NCI-H1417 treated with DMSO at 0.1 percent for 48 hours (cell line): ENCODE measurements around the gene AEBP1.

Experiments
- DNase-seq: peaks from one replicate; lab custom pipeline; 2025; lab: John Stamatoyannopoulos, UW

The AEBP1 gene

GRCh38 chr7:44067064-44067951, 36.8 kb upstream of the AEBP1 start:
- no peak for DNase-seq

GRCh38 chr7:44068054-44068453, 36.1 kb upstream of the AEBP1 start:
- DNase-seq, result no peak

GRCh38 chr7:44071726-44072363, 32.3 kb upstream of the AEBP1 start:
- DNase-seq, result no peak

- no peak for DNase-seq
Observed at GRCh38 chr7:44072364-44073231, 31.5 kb upstream of the AEBP1 start.

GRCh38 chr7:44073664-44074348, 30.3 kb upstream of the AEBP1 start:
- DNase-seq, result no peak

DNA sequence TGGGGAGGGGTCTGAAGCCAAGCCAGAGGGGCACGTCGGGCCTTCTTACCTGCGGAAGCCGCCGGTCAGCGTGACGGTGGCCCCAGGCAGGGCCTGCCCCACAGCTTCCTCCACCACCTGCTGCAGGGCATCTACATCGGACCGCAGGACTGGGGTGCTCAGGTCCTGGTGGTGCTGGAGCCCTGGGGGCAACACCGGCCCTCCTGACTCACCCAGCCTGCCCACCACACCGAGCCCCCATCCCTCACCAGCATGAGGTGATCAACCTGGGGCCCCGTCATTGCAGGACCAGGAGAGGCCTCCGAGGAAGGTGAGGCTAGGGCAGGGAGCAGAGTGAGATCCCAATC, 29.8 kb upstream of the AEBP1 start:
- no peak for DNase-seq

DNA sequence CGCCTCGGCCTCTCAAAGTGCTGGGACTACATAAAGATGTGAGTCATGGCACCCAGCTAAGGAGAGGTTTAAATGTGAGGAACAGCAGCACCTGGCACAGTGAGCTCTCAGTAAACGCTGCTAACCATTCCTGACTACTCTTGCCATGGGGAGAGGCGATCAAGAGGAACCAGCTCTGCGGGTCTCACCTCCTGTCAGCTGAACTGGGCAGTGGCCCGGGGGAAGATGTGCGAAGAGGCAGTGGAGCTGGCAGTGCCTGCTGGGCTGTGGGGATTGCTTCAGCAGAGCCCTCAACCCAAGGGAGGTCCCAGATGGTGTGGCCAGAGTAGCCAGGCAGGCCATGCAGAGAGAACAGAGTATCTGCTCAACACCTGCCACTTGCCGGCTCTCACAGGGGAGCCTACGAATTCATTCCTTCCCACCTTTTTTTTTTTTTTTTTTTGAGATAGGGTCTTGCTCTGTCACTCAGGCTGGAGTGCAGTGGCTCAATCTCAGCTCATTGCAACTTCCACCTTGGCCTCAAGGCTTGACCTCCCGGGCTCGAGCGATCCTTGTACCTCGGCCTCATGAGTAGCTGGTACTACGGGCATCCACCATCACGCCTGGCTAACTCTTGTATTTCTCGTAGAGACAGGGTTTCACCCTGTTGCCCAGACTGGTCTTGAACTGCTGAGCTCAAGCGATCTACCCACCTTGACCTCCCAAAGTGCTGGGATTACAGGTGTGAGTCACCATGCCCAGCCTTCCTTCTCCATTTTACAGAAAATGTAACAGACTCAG, 28.7 kb upstream of the AEBP1 start:
- no peak for DNase-seq

- DNase-seq, result no peak
Observed at GRCh38 chr7:44076101-44076895, 27.8 kb upstream of the AEBP1 start.

- DNase-seq, result no peak
Observed at GRCh38 chr7:44077061-44077460, 27.1 kb upstream of the AEBP1 start.

GRCh38 chr7:44077681-44078091, 26.5 kb upstream of the AEBP1 start:
- no peak for DNase-seq

- DNase-seq, result no peak
Observed at GRCh38 chr7:44078521-44078920, 25.6 kb upstream of the AEBP1 start.

- no peak for DNase-seq
Observed at GRCh38 chr7:44079331-44080021, 24.7 kb upstream of the AEBP1 start.

DNA sequence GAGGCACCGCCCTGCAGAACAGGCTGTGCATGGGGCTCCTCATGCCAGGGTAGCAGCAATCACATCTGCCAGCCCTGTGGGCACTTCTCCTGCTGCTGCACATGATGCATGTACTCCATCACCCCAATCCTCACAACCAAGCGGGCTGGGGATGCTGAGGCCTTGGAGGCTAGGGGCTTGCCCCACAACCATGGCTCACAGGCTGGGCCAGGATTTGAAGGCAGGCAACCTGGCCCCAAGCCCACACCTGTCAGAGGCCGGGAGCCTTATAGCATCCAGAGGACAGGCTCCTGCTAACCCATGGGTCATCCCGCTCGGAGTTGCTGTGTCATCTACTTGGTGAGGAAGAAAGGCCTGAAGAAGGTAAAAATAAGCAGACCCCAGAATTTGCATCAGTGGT, 24.0 kb upstream of the AEBP1 start:
- no peak for DNase-seq

DNA sequence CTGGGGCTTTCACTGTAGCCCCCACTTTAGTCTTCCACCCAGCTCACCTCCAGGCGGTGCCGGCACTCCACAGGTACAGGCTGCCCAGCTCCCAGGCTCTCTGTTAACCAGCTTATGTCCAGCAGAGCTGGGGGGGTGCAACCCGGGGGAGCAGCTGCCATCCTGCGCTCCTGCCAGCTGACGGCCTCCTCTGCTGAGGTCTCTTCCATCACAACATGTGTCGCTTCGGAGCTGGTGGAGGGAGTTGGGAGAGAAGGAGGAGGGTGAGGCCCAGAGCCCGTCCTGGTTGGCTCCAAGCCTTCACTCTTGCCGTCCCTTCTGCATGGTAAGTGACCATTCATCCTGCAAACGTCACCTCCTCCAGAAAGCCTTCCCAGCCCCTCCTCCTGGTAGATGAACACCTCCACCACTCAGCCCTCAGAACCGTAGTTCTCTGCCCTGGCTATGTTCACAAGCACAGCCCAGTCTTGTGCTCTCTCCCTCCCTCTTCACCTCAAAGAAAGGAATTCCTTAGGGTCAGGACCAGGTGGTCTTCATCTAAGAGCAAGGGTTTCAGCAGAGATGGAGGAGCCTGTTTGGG, 23.4 kb upstream of the AEBP1 start:
- DNase-seq, result no peak

- no peak for DNase-seq
Observed at GRCh38 chr7:44081266-44081748, 22.8 kb upstream of the AEBP1 start.

DNA sequence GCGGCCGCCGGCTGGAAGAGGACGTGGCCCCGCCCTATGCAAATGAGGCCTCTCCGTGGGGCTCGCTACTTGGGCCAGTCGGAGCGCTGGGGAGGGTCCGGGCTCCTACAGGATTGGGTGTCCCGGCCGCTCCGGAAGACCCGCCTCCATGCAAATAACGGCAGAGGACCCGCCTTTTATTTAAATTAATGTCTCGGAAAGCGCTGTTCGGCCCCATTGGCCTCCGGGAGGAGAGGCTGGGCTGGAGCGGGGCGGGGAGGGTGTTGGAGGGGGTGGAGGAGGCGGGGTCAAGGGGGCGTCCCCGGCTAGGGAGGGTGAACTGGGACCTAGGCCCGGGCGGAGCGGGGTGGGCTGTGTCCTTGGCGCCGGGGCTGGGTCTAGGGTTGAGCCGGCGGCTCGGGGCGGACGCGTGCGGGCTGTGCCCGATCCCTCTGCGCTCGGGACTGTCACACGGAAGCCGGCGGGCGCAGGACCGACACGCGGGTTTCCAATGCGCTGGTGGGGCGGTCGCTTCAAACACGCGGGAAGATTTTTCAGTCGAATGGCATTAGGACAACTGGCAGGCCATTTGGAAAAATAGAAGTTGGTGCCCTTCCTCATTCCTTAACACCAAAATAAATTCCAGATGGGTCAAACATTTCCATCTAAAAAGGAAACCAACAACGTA, 21.5 kb upstream of the AEBP1 start:
- DNase-seq, result peak; percentile 93

DNA sequence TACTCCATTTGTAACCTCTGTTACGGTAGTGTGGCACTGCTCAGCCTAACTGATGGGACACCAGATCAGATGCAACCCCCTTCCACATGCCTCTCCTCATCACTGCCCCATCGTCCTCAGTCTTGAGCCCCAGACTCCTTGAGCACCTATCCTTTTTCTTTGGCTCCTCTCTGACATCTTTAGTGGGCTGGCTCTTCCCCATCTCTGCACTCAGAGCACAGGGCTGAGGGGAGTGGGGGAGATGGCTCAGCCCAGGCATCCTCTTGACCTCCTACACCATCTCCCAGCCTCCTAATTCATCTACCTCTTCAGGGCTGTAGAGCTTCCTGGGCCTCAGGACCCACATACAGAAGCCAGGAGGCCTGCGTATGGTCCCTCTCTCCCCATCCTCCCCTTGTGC, 20.3 kb upstream of the AEBP1 start:
- DNase-seq, result no peak

DNA sequence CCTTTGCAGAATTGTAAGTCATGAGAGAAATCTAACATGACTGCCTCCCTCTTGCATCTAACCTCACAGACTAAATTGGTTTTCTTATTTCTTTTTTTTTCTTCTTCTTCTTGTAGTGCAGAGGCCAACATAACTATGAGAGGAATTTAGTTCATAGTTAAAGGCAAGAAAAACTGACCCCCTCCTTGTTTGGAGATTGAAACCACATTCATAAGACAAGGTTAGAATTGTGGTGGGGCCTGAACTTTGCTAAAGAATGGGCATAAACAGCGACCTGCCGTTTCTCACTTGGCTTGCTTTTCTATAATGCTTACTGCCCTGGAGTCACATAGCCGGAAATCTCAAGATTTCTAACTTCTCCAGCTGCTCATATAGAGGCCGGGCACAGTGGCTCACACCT, 19.4 kb upstream of the AEBP1 start:
- no peak for DNase-seq

GRCh38 chr7:44085546-44085945, 18.6 kb upstream of the AEBP1 start:
- DNase-seq, result no peak
